T follicular helper cell (primary cell): Measurements from ENCODE around the gene MICAL3.
A peak's percentile ranks its signal among the peaks of the same experiment; 100 is the strongest.
"Not testable (repeated sequence)": the region's sequence is repeated elsewhere in the genome, so short reads cannot be mapped to it uniquely, and the experiment has no call there.

Experiments
- DNase-seq: peaks from one replicate; pipeline ENCODE4 v3.0.0-alpha.2; 2020; ENCODE audit warnings: low read depth

MICAL3 gene

GRCh38 chr22:18001040-18001893 is 23.1 kb downstream of the MICAL3 start:
- no peak for DNase-seq

DNA sequence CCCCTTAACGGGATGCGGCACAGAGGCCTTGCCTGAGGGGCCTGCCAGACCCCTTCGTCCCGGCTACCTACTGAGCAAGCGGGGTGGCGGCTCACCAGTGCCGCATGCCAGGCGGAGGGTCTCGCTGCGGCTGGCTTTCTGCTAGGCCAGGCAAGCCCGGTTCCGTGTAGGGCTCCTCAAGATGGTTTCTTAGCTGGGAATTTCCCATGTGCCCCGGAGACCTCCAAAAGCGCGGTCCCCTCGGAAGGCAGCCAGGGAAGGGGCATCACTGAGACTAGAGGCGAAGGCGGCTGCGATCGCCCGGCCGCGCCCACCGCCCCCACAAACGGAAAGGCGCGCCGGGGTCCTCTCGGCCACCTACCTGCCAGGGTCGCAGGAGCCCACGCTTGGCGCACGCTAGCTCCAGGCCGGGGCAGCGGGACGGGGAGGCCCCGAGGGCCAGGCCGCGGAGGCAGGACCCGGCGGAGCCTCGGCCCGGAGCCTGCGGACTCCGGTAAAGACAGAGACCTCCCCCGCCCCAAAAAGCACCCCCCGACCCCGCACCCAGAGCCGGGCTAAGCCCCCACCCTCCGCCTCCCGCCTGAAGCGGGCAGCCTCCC is 23.8 kb downstream of the MICAL3 start:
- DNase-seq: no peak

DNA sequence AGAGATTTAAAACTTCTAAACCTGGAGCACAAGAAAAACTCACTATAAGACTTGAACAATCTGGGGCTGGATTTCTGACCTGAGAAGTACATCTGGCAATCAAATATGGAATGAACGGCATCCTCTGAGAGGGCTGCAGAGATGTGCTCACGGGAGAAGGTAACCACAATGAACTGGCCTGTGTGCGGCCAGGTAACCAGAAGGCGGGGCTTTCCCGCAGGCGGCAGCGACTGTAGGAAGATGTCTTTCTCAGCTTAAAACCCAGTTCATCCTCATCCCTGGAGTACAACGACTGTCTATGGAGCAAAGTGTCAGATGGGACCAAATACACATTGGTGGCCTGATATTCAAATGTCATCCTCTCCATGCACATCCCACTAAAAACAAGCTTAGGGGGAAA is 24.5 kb downstream of the MICAL3 start:
- no peak for DNase-seq

DNA sequence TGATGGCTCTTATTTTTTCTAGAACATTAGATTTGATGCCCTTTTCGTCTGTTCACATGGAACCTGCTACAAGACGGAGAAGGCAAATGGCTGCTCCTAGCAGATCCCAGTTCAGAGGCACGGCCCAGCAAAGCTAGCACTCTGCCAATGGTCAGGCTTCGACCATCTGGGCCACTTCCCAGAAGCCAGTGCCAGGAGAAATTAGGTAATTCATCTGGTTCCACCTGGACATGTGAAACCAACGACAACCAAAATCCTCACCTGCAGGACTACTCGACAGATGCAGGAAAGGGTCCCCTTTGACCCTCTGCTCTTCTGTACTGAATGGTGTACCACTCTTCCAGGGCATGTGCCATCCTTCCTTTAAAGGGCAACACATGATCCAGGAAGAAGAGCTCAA is 25.4 kb downstream of the MICAL3 start:
- no peak for DNase-seq

DNA sequence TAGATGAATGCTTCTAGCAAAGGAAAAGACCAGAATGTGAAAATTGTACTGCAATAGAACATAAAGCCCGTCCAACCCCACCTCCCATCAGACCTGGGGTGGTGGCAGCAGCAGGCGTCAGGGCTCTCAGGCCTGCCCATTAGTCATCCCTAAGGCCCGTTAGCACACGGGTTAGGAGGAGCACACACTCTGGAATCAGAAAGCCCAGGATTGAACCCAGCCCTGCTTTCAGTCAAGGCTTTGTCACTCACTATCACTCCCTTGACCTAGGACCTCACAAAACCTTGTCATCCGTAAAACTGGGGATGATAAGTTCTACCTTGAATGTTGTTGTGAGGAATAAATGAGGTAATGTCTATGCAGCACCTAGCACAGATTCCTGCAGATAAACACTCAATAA is 26.9 kb downstream of the MICAL3 start:
- DNase-seq: no peak

DNA sequence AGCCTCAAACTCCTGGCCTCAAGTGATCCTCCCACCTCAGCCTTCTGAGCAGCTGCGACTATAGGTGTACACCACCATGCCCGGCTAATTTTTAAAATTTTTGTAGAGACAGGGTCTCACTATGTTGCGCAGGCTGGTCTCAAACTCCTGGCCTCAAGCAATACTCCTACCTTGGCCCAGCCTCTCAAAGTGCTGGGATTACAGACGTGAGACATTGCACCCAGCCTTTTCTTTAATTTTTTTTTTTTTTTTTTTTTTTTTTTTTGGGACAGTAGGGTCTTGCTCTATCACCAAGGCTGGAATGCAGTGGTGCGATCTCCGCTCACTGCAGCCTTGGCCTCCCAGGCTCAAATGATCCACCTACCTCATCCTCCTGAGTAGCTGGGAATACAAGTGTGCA is 29.1 kb downstream of the MICAL3 start:
- DNase-seq: not testable (repeated sequence)

DNA sequence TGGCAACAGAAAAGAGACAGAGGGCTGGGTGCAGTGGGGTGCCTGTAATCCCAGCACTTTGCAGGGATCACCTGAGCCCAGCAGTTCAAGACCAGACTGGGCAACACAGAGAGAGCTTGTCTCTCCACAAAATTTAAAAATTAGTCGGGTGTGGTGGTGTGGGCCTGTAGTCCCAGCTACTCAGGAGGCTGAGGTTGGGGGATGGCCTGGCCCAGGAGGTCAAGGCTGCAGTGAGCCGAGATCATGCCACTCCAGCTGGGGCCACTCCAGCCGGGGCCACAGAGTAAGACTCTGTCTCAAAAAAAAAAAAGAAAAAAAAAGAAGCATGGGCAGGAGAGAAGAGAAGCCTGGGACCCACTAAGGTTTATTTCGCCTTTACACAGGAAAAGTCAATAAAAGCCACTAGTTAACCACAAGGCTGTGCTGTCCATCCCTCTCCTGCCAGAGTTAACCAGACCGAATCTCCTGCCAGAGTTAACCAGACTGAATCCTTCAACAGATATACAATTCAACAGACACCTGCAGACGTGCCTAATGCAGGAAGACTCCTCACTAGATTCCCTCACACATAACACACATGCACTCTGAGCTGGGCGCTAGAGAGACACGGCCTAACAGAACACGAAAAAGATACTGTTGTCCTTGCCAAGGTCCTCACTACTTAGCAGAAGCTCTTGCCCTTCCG is 29.8 kb downstream of the MICAL3 start:
- no peak for DNase-seq

GRCh38 chr22:17992976-17993375 is 31.4 kb downstream of the MICAL3 start:
- DNase-seq: not testable (repeated sequence)

GRCh38 chr22:17991992-17992391 is 32.4 kb downstream of the MICAL3 start:
- not testable (repeated sequence) for DNase-seq

DNA sequence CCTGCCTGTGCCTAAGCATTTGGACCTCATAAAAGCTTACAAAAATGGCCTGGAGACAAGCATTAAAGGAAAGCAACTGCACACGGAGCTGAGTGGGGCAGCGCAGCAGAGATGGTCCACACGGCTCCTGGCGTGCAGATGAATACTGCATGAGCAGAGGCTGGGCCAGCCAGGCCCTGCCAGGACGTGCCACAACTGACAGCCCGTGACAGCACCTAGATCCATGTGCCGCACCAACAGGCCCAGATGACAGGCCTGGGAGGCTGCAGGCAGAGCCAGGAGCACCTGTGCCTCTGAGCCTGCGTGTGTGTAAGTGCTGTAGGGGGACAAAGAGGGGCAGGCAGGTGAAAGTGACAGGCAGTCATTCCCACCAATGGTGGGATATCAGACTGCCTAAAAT is 33.4 kb downstream of the MICAL3 start:
- DNase-seq: no peak

DNA sequence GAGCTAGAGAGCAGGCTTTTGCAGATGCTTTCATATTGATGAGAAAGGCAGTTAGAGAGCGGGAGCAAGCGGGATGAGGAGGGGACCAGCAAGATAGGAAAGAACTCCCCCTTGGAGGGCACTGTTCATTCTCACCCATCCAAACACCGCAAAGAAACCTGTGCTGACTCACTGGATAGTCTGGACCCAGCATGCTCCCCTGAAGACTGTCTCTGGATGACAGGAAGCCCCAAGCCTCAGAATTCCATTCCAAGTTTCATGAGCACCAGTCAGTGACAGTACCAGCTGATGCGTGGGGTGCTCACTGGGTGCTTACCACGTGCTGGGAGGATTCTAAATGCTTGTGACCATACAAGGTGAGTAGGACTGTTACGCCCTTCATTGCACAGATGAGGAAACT is 34.2 kb downstream of the MICAL3 start:
- no peak for DNase-seq

DNA sequence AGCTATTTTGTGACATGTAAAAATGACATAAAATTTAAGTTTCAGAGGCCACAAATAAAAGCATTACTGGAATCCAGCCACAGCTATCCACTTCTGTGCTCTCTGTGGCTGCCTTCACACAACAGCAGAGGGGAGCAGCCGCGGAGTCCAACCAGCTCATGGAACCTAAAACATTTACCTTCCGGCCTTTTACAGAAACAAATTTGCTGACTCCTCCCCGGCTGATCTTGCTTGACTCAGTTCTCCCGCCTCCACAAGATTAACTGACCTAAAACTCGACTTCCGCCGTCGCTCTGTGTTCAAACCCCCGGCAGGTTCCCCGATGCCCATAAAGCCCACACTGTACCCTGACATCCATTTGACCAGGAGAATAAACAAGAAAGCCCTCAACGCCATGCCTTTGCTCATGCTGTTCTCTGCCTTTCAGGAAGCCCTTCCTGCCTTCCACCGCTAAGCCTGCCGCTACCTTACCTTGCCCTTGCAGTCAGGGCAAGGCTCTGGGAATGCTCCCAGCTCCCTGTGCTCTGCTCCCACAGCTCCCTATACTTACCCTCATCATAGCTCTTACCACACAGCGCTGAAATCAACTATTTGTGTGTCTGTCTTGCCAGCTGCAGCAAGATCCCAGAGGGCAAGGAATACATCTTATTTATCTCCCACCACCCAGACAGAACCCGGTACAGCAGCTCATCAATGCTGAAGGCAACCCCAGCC is 35.4 kb downstream of the MICAL3 start:
- no peak for DNase-seq

DNA sequence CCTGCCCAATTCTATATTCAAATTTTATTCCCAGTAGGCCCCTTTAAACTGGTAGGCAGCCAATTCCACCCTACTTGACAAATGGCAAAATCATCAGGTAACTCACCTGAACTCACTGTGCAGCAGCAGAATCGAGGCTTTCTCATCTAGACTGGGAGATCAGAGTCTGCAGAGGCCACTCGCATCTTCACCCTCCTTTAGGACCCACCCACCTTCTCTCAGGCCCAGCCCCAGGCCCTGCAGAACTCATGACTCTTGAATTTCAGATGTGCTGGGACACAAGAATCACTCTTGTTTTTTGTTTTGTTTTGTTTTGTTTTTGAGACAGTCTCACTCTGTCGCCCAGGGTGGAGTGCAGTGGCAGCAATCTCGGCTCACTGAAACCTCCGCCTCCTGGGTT is 38.8 kb downstream of the MICAL3 start:
- no peak for DNase-seq

- DNase-seq: not testable (repeated sequence)
These were observed 39.3 kb downstream of the MICAL3 start for GRCh38 chr22:17985071-17985470.

DNA sequence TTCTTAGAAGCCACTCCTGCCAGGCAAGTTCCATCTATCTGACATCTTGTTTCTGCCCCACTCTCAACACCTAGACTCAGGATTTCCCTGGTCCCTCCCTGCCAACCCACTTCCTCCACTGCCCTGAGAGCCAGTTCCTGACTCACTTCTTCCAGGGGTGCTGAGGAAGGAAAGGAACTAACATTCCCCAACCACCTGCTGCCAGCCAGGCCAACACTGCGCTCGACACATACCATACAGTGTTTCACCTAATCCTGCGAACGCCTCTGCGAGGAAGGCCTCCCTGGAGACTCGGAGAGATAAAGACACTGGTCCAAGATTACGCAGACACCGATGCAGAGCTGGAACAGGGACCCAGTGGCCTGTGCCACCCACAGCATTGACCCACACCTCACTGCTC is 40.2 kb downstream of the MICAL3 start:
- DNase-seq: no peak

GRCh38 chr22:17982572-17983141 is 41.7 kb downstream of the MICAL3 start:
- DNase-seq: no peak

GRCh38 chr22:17981497-17981896 is 42.9 kb downstream of the MICAL3 start:
- DNase-seq: no peak

DNA sequence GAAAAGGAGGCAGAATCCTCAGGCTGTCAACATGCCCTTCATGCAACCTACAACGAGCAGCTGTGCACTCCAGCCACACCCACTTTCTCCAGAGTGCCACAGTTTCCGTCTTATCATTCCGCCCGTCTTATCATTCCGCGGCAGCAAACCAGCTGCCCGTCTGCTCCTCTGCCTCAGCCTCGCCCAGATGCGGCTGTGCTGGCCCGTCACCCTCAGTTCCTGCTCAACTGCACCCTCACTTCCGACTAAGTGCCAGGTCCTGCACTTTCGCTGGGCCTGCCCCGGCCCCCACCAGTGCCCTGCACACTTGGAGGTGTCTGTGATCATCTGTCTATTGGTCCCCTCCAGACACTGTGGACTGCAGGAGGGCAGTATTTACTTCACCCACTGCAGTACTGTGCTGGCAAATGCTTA is 43.7 kb downstream of the MICAL3 start:
- DNase-seq: peak; percentile 7

GRCh38 chr22:17980015-17980590 is 44.3 kb downstream of the MICAL3 start:
- no peak for DNase-seq

GRCh38 chr22:17978027-17978426 is 46.3 kb downstream of the MICAL3 start:
- no peak for DNase-seq

DNA sequence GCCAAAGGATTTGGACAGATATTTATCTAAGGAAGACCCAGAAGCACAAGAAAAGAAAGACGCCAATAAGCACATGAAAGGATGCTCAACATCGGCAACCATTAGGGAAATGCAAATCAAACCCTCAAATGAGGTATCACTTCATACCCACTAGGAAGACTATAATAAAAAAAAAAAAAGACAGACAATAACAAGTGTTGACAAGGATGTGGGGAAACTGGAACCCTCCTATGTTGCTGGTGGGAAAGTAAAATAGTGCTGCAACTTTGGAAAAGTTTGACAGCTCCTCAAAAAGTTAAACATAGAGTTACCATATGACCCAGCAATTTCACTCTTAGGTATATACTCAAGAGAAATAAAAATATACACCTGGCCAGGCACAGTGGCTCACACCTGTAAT is 47.0 kb downstream of the MICAL3 start:
- DNase-seq: no peak

DNA sequence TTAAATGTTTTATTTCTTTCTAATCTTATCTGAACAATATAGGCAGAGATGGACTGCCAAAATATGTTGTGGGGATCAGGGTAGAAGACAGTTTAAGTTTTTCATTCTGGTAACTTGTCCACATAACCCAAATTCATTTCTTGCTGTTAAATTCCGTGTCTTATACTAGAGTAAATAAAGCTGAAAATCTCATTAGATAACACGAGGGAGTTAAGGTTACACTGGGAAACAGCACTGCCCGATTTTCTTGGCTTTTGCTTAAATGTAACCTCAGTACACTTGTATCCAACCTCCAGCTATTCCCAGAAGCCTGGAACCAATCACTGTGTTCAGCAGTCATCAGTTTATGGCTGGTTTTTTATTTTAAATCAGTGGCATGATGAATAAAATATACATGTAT is 48.2 kb downstream of the MICAL3 start:
- no peak for DNase-seq
